PC-9 (cell line): ENCODE results near the gene TLE3. TPM values are rescaled to one million over a fixed set of nuclear protein-coding genes. Genes with fewer than 3 reads are reported as not detected.

Experiments
- BruUV-seq: library from RNA; stranded (reverse); fragments of 400-500 nt; replicated peaks from 2 replicates; lab custom pipeline; 2021; lab: Mats Ljungman, UMichigan
- CTCF ChIA-PET: fragments of 300-600 bp; sonication (Branson Sonifier 250); formaldehyde crosslinking; loops from one replicate; lab custom pipeline; 2022; ENCODE audit warnings: antibody characterized with exemption; lab: Charles Lee
- POLR2A ChIA-PET: fragments of 300-600 bp; sonication (Branson Sonifier 250); formaldehyde crosslinking; loops from one replicate; lab custom pipeline; 2022; ENCODE audit warnings: antibody characterized with exemption; ENCODE audit not compliant: unreplicated experiment; lab: Charles Lee
- DNase-seq, 2 experiments: peaks; one replicate each; pipeline versions ENCODE4 v3.0.0 to v3.0.0-alpha.2; 2015 to 2022; ENCODE audit warnings: mixed read lengths in 1 of 2
- H2AFZ ChIP-seq: fragments of 200-600 bp; sonication (generic); 2 replicates; pipeline ENCODE4 v1.8.1; 2017; ENCODE audit warnings: antibody characterized with exemption
- H3F3A ChIP-seq: fragments of 200-600 bp; sonication (generic); 2 replicates; pipeline ENCODE4 v1.8.1; 2017; ENCODE audit warnings: antibody characterized with exemption, mild to moderate bottlenecking, low read depth; ENCODE audit not compliant: insufficient read depth
- H3K27ac ChIP-seq: fragments of 200-600 bp; sonication (generic); 2 replicates; pipeline ENCODE4 v1.6.1; 2016; ENCODE audit warnings: mixed run types
- H3K27me3 ChIP-seq: fragments of 200-600 bp; sonication (generic); 2 replicates; pipeline ENCODE4 v1.6.1; 2016; ENCODE audit warnings: low read depth, mixed run types; ENCODE audit not compliant: insufficient read depth
- H3K36me3 ChIP-seq: fragments of 200-600 bp; sonication (generic); 2 replicates; pipeline ENCODE4 v1.6.1; 2016; ENCODE audit warnings: low read depth, mixed run types
- H3K4me1 ChIP-seq: fragments of 200-600 bp; sonication (generic); replicated peaks from 2 replicates; pipeline ENCODE4 v1.6.1; 2016; ENCODE audit warnings: mixed run types; ENCODE audit not compliant: insufficient read depth
- H3K4me2 ChIP-seq: fragments of 200-600 bp; sonication (generic); 2 replicates; pipeline ENCODE4 v1.6.1; 2017; ENCODE audit warnings: mixed run types
- H3K4me3 ChIP-seq: fragments of 200-600 bp; sonication (generic); 2 replicates; pipeline ENCODE4 v1.6.1; 2016; ENCODE audit warnings: mixed run types
- H3K79me2 ChIP-seq: fragments of 200-600 bp; sonication (generic); 2 replicates; pipeline ENCODE4 v1.6.1; 2017; ENCODE audit warnings: low read depth, mixed run types
- H3K9me2 ChIP-seq: fragments of 200-600 bp; sonication (generic); 2 replicates; pipeline ENCODE4 v1.8.1; 2017; ENCODE audit warnings: mild to moderate bottlenecking; ENCODE audit not compliant: insufficient read depth
- H3K9me3 ChIP-seq: fragments of 200-600 bp; sonication (generic); 2 replicates; pipeline ENCODE4 v1.8.1; 2016; ENCODE audit warnings: low read depth; ENCODE audit not compliant: insufficient read depth
- H4K20me1 ChIP-seq: fragments of 200-600 bp; sonication (generic); 2 replicates; pipeline ENCODE4 v1.8.1; 2017; ENCODE audit not compliant: insufficient read depth
- EZH2 ChIP-seq: fragments of 200-600 bp; sonication (generic); IDR thresholded peaks from 2 replicates; pipeline ENCODE4 v1.8.0; 2017; ENCODE audit warnings: antibody characterized with exemption, low read depth
- intact Hi-C: fragments of 100-400 bp; cut with micrococcal nuclease; formaldehyde crosslinking; loops from one replicate; pipeline ENCODE4 v1.10.0; 2022; ENCODE audit not compliant: unreplicated experiment
- total RNA-seq: library from RNA; stranded (reverse); gene quantifications from 2 replicates; pipeline ENCODE4 v1.2.3, GENCODE V29; 2021
- TF ChIP-seq, protein P1 (sequence below): fragments of 200-600 bp; sonication (generic); conservative IDR thresholded peaks from 2 replicates; pipeline ENCODE4 v1.6.1; 2017; ENCODE audit warnings: mixed run types, antibody characterized with exemption, mild to moderate bottlenecking, moderate library complexity

The TLE3 gene
- total RNA-seq, 1 experiment from 2014 or later = 51.3 TPM

DNA sequence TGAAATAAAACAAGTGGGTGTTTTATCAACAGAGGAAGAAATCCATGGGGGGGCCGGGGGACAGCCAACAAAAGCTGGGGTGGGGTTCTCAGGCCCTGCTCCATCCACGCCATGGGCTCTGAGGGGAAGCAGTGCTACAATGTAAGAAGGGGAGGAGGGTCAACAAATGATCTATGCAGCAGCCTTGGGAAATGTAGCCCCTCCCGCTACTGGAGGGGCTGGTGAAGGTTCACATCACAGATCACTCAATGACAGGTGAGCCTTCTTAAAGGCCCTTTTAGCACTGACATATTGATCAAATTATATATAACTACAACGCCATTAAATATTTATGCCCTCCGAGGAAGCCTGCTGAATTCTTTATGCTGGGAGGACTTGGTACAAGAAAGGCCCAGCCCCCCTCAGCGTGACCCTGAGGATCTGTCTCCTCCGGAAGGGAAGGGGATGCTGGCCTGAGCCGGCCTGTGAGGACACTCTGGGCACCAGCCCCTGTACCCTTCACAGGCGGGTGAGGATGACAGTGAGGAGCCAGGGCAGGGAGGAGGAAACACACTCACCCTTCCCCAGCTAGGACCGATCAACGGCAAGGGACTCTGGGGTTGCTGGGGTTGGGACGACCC lies 15.3 kb downstream of the TLE3 start:
- H4K20me1 ChIP-seq = peaks cover 72% of the 10 kb centered on the region
- no peaks in the 10 kb centered on the region for H3K9me2 ChIP-seq
- no peaks in the 10 kb centered on the region for H3F3A ChIP-seq
- no TSS peak for BruUV-seq
- H3K4me2 ChIP-seq = no peak overlapping the region
- H3K79me2 ChIP-seq = peaks cover 23% of the 10 kb centered on the region; the same call in 1 of the 2 replicates
- no peaks in the 10 kb centered on the region for H3K4me1 ChIP-seq
- TF ChIP-seq, protein P1, sequence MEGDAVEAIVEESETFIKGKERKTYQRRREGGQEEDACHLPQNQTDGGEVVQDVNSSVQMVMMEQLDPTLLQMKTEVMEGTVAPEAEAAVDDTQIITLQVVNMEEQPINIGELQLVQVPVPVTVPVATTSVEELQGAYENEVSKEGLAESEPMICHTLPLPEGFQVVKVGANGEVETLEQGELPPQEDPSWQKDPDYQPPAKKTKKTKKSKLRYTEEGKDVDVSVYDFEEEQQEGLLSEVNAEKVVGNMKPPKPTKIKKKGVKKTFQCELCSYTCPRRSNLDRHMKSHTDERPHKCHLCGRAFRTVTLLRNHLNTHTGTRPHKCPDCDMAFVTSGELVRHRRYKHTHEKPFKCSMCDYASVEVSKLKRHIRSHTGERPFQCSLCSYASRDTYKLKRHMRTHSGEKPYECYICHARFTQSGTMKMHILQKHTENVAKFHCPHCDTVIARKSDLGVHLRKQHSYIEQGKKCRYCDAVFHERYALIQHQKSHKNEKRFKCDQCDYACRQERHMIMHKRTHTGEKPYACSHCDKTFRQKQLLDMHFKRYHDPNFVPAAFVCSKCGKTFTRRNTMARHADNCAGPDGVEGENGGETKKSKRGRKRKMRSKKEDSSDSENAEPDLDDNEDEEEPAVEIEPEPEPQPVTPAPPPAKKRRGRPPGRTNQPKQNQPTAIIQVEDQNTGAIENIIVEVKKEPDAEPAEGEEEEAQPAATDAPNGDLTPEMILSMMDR = no peak
- no peak for TF ChIP-seq EZH2
- peaks cover 17% of the 10 kb centered on the region; the same call in 1 of the 2 replicates for H3K36me3 ChIP-seq
- CTCF ChIA-PET = no interaction called here
- H3K9me3 ChIP-seq = no peaks in the 10 kb centered on the region
- POLR2A ChIA-PET = no interaction called here
- no peak overlapping the region for H2AFZ ChIP-seq
- H3K27me3 ChIP-seq = no peaks in the 10 kb centered on the region
- H3K4me3 ChIP-seq = no peak overlapping the region
- no peak overlapping the region for H3K27ac ChIP-seq
- no peak for DNase-seq
- intact Hi-C loops = no loop called here

DNA sequence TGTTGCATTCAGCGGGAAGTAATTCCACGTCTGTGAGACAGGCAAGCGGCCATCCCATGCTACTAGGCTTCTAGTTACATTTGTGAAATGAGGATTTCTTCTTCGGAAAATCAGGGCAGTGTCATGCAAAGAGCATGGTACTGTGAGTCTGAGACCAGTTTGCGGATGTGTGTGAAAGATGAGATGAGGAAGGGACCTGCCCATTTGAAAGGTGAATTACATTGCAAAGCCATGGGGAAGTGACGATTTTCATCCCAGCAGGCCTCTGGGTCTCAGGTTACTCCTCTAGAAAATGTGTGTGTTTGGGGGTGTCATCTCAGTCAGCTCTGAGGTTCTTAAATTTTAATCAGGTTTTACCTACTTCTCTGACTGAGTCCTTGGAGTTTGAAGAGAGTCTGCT lies 16.1 kb downstream of the TLE3 start:
- no peak overlapping the region for H3K4me3 ChIP-seq
- ChIA-PET POLR2A (no interaction called here), CTCF (no interaction called here)
- intact Hi-C loops = no loop called here
- H3K27me3 ChIP-seq = no peaks in the 10 kb centered on the region
- H3K4me2 ChIP-seq = no peak overlapping the region
- TF ChIP-seq, protein P1 = no peak
- no peak for TF ChIP-seq EZH2
- peaks cover 10% of the 10 kb centered on the region; the same call in 1 of the 2 replicates for H3K36me3 ChIP-seq
- no peak for DNase-seq
- peaks cover 72% of the 10 kb centered on the region for H4K20me1 ChIP-seq
- H3K79me2 ChIP-seq = peaks cover 15% of the 10 kb centered on the region; the same call in 1 of the 2 replicates
- no peak overlapping the region for H3K27ac ChIP-seq
- no peaks in the 10 kb centered on the region for H3F3A ChIP-seq
- no TSS peak for BruUV-seq
- no peaks in the 10 kb centered on the region for H3K4me1 ChIP-seq
- no peaks in the 10 kb centered on the region for H3K9me3 ChIP-seq
- no peak overlapping the region for H2AFZ ChIP-seq
- no peaks in the 10 kb centered on the region for H3K9me2 ChIP-seq

DNA sequence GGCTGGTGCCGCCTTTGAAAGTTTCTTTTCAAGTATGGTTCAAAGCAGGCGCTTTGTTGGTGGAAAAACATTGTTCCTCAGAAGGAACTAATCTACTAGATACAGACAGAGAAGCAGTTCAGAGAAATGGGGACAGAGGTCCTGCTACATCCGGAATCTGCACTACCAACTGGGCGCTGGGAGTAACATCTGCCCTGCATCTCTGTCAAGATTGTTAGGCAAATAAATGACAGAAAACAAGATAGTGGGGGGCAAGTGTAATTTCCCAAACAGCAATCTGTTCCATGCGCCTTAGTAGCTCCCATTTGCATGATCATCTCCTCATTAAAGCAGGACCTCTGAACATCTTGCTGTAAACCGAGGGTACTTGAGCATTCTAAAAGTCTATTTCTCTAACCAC lies 17.4 kb downstream of the TLE3 start:
- no peak overlapping the region for H3K4me2 ChIP-seq
- ChIA-PET CTCF (no interaction called here), POLR2A (no interaction called here)
- H3K36me3 ChIP-seq = peaks cover 8% of the 10 kb centered on the region; the same call in 1 of the 2 replicates
- no peaks in the 10 kb centered on the region for H3K4me1 ChIP-seq
- no peaks in the 10 kb centered on the region for H3K9me3 ChIP-seq
- intact Hi-C loops = no loop called here
- H4K20me1 ChIP-seq = peaks cover 60% of the 10 kb centered on the region
- TF ChIP-seq, protein P1 = no peak
- TF ChIP-seq EZH2 = no peak
- DNase-seq = no peak
- no peak overlapping the region for H2AFZ ChIP-seq
- H3K27me3 ChIP-seq = no peaks in the 10 kb centered on the region
- no peak overlapping the region for H3K27ac ChIP-seq
- no peak overlapping the region for H3K4me3 ChIP-seq
- peaks cover 8% of the 10 kb centered on the region; the same call in 1 of the 2 replicates for H3K79me2 ChIP-seq
- H3F3A ChIP-seq = no peaks in the 10 kb centered on the region
- no peaks in the 10 kb centered on the region for H3K9me2 ChIP-seq
- BruUV-seq = no TSS peak
